HCT116 (cell line): ENCODE data around the gene PGAP3. TPM values are rescaled to one million over a fixed set of nuclear protein-coding genes. Genes with fewer than 3 reads are reported as not detected.

Experiments
- ATAC-seq: fragments of 200-7000 bp; cut with Tn5 transposase; 2 replicates; pipeline ENCODE4 v1.9.1; 2020; ENCODE audit warnings: mild to moderate bottlenecking, moderate library complexity
- BruUV-seq: library from RNA; stranded (reverse); fragments of 400-500 nt; replicated peaks from 2 replicates; lab custom pipeline; 2021; lab: Mats Ljungman, UMichigan
- CTCF ChIA-PET: fragments of 300-600 bp; sonication (Branson Sonifier 250); formaldehyde crosslinking; loops from one replicate; lab custom pipeline; 2021; ENCODE audit warnings: antibody characterized with exemption; lab: Charles Lee
- POLR2A ChIA-PET: fragments of 300-600, 350-600 bp; sonication (Branson Sonifier 250); formaldehyde crosslinking; loops from one replicate; lab custom pipeline; 2021; ENCODE audit warnings: antibody characterized with exemption; lab: Charles Lee
- RAD21 ChIA-PET, 2 experiments: fragments of 300-600 bp; sonication (Branson Sonifier 250); formaldehyde crosslinking; loops; one replicate each; lab custom pipeline; 2023; ENCODE audit warnings: low total read pairs in 2 of 2; ENCODE audit not compliant: uncharacterized antibody in 2 of 2, unreplicated experiment in 2 of 2, low non-redundant PET in 1 of 2; lab: Charles Lee
- DNase-seq: peaks from one replicate; pipeline ENCODE4 v3.0.0-alpha.2; 2010; ENCODE audit warnings: low read depth, low spot score
- H2AFZ ChIP-seq: fragments of 200-600 bp; shearing (Covaris generic), sonication (generic); 2 replicates; pipeline ENCODE4 v1.6.1; 2017; ENCODE audit warnings: low read depth, mixed run types, mixed read lengths, antibody characterized with exemption, low read length; ENCODE audit not compliant: poor library complexity, severe bottlenecking
- H3K27ac ChIP-seq: 2 replicates; pipeline ENCODE4 v1.5.1; 2012; ENCODE audit warnings: low read depth, low read length
- H3K27me3 ChIP-seq: fragments of 200-600 bp; sonication (generic); 2 replicates; pipeline ENCODE4 v1.6.1; 2016; ENCODE audit warnings: mixed run types, low read length, mixed read lengths; ENCODE audit not compliant: insufficient read depth
- H3K36me3 ChIP-seq, 2 experiments: fragments of 200-500 bp in 1 of 2; fragments of 200-600 bp in 1 of 2; sonication (Bioruptor generic) in 1 of 2; sonication (generic) in 1 of 2; 2 replicates each; pipeline versions ENCODE4 v1.5.1 to v1.6.1; 2014 to 2016; ENCODE audit warnings: low read length in 2 of 2, inconsistent platforms in 1 of 2, mixed read lengths in 1 of 2, mixed run types in 1 of 2; ENCODE audit not compliant: insufficient read depth in 2 of 2, control insufficient read depth in 1 of 2
- H3K4me1 ChIP-seq, 2 experiments: fragments of 200-600 bp in 1 of 2; sonication (generic) in 1 of 2; 2 replicates each; pipeline versions ENCODE4 v1.5.1 to v1.6.1; 2012 to 2017; ENCODE audit warnings: low read length in 2 of 2, inconsistent platforms in 1 of 2, mild to moderate bottlenecking in 1 of 2, mixed read lengths in 1 of 2, mixed run types in 1 of 2, moderate library complexity in 1 of 2; ENCODE audit not compliant: insufficient read depth in 2 of 2, control insufficient read depth in 1 of 2
- H3K4me2 ChIP-seq: fragments of 200-600 bp; sonication (generic); 2 replicates; pipeline ENCODE4 v1.6.1; 2017; ENCODE audit warnings: mixed run types, low read length, mixed read lengths
- H3K4me3 ChIP-seq, 2 experiments: fragments of 200-600 bp in 1 of 2; sonication (generic) in 1 of 2; replicated peaks in 1 of 2; 2 replicates each; pipeline ENCODE4 v1.5.1; 2011 to 2016; ENCODE audit warnings: low read length in 2 of 2, control low read depth in 1 of 2, low read depth in 1 of 2, mild to moderate bottlenecking in 1 of 2, mixed read lengths in 1 of 2, mixed run types in 1 of 2
- H3K79me2 ChIP-seq: fragments of 200-600 bp; sonication (generic); 2 replicates; pipeline ENCODE4 v1.6.1; 2017; ENCODE audit warnings: mild to moderate bottlenecking, mixed run types, low read length, moderate library complexity, mixed read lengths; ENCODE audit not compliant: insufficient read depth
- H3K9ac ChIP-seq: fragments of 200-600 bp; sonication (generic); 2 replicates; pipeline ENCODE4 v1.6.1; 2016; ENCODE audit warnings: low read length, mixed read lengths
- H3K9me2 ChIP-seq: fragments of 200-600 bp; sonication (generic), shearing (Covaris generic); 2 replicates; pipeline ENCODE4 v1.6.1; 2017; ENCODE audit warnings: mixed run types, mild to moderate bottlenecking, moderate library complexity; ENCODE audit not compliant: insufficient read depth
- H3K9me3 ChIP-seq, 2 experiments: fragments of 200-500 bp in 1 of 2; fragments of 200-600 bp in 1 of 2; sonication (Bioruptor generic) in 1 of 2; sonication (generic) in 1 of 2; 2 replicates each; pipeline ENCODE4 v1.6.1; 2014 to 2017; ENCODE audit warnings: low read length in 2 of 2, mixed read lengths in 2 of 2, inconsistent platforms in 1 of 2, low read depth in 1 of 2, mild to moderate bottlenecking in 1 of 2, mixed run types in 1 of 2, moderate library complexity in 1 of 2; ENCODE audit not compliant: control insufficient read depth in 1 of 2, insufficient read depth in 1 of 2
- H4K20me1 ChIP-seq: fragments of 200-600 bp; sonication (generic), shearing (Covaris generic); 2 replicates; pipeline ENCODE4 v1.6.1; 2017; ENCODE audit warnings: mixed run types, mild to moderate bottlenecking, moderate library complexity; ENCODE audit not compliant: insufficient read depth
- EGR1 ChIP-seq: IDR thresholded peaks from 2 replicates; pipeline ENCODE4 v1.6.1; 2012; ENCODE audit warnings: low read depth
- ELF1 ChIP-seq: IDR thresholded peaks from 2 replicates; pipeline ENCODE4 v1.6.1; 2012; ENCODE audit warnings: low read depth, borderline replicate concordance
- EZH2phosphoT487 ChIP-seq: fragments of 200-600 bp; IDR thresholded peaks from 2 replicates; pipeline ENCODE4 v1.6.1; 2018; ENCODE audit warnings: antibody characterized with exemption, borderline replicate concordance
- JUND ChIP-seq: IDR thresholded peaks from 2 replicates; pipeline ENCODE4 v1.6.1; 2012
- POLR2A ChIP-seq: IDR thresholded peaks from 2 replicates; pipeline ENCODE4 v1.7.0; 2011; ENCODE audit warnings: borderline replicate concordance; ENCODE audit not compliant: insufficient read depth, insufficient read length; ENCODE audit errors: extremely low read depth
- POLR2AphosphoS5 ChIP-seq: IDR thresholded peaks from 2 replicates; pipeline ENCODE4 v1.6.1; 2011; ENCODE audit warnings: mild to moderate bottlenecking, low read depth, low read length, moderate library complexity
- SIN3A ChIP-seq: IDR thresholded peaks from 2 replicates; pipeline ENCODE4 v1.6.1; 2012; ENCODE audit warnings: low read depth
- intact Hi-C: fragments of 100-400 bp; cut with micrococcal nuclease; formaldehyde crosslinking; loops from 2 replicates; pipeline ENCODE4 v1.10.0; 2022
- total RNA-seq: library from RNA; stranded (reverse); gene quantifications from one replicate; pipeline ENCODE4 v1.2.1, GENCODE V29; 2021; ENCODE audit not compliant: unreplicated experiment
- TF ChIP-seq, protein P1 (sequence below), 3 experiments: fragments of 200-600 bp in 1 of 3; sonication (generic) in 1 of 3; IDR thresholded peaks in 2 of 3; conservative IDR thresholded peaks in 1 of 3; 2 replicates each; pipeline ENCODE4 v1.5.1; 2012 to 2017; ENCODE audit warnings: low read depth in 2 of 3, low read length in 2 of 3, antibody characterized with exemption in 1 of 3, borderline replicate concordance in 1 of 3, control low read depth in 1 of 3, mild to moderate bottlenecking in 1 of 3, mixed read lengths in 1 of 3, mixed run types in 1 of 3, moderate library complexity in 1 of 3; ENCODE audit not compliant: insufficient read depth in 1 of 3

Gene PGAP3
- total RNA-seq, 1 experiment from 2014 or later = 15.2 TPM

DNA sequence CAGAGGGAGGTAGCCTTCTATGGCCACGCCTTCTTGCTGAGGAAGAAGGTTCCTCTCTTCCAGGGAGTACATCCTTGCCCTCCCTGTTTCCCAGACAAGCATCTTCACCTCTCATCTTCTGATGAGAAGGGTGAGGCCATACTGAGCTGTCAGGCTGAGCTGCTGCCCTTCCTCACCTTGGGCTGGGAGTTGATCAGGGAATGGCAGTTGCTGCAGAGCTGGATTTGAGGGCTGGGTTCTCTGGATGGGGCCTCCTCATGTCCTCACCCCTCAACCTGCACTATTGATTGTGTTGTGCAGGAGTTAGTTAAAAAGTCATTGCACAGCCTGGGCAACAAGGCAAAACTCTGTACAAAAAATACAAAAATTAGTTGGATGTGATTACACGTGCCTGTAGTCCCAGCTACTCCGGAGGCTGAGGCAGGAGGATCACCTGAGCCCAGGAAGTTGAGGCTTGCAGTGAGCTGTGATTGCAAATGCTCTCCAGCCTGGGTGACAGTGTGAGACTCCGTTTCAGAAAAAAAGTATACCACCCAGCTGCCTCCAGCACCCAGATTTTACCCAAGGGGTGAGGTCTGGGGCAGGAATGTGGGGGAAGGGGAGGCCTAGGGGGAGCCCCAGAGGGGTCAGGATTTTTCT lies 14.0 kb upstream of the PGAP3 start:
- no peaks in the 10 kb centered on the region for H4K20me1 ChIP-seq
- TF ChIP-seq, protein P1, sequence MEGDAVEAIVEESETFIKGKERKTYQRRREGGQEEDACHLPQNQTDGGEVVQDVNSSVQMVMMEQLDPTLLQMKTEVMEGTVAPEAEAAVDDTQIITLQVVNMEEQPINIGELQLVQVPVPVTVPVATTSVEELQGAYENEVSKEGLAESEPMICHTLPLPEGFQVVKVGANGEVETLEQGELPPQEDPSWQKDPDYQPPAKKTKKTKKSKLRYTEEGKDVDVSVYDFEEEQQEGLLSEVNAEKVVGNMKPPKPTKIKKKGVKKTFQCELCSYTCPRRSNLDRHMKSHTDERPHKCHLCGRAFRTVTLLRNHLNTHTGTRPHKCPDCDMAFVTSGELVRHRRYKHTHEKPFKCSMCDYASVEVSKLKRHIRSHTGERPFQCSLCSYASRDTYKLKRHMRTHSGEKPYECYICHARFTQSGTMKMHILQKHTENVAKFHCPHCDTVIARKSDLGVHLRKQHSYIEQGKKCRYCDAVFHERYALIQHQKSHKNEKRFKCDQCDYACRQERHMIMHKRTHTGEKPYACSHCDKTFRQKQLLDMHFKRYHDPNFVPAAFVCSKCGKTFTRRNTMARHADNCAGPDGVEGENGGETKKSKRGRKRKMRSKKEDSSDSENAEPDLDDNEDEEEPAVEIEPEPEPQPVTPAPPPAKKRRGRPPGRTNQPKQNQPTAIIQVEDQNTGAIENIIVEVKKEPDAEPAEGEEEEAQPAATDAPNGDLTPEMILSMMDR (IDR thresholded peaks at IDR 0.05 in 2 of 3, conservative IDR thresholded peaks at IDR 0.05 in 1 of 3; ENCODE audit: borderline replicate concordance in 1 of 3, insufficient read depth in 1 of 3, low read depth in 2 of 3, low read length in 2 of 3) = no peak
- TF ChIP-seq EGR1 (no peak), EZH2phosphoT487 (no peak), ELF1 (no peak), POLR2AphosphoS5 (no peak), JUND (no peak), POLR2A (no peak), SIN3A (no peak)
- TF ChIP-seq, all 23 proteins: peak for 0
- H2AFZ ChIP-seq = no peak overlapping the region
- ATAC-seq (no peak), DNase-seq (no peak)
- peaks cover 64% of the 10 kb centered on the region for H3K79me2 ChIP-seq
- H3K9me2 ChIP-seq = no peaks in the 10 kb centered on the region
- 0 out of 2 replicates have a peak overlapping the region, but pooled peaks have one; percentile 91 for H3K9ac ChIP-seq
- H3K9me3 ChIP-seq = no peaks in the 10 kb centered on the region
- no peaks in the 10 kb centered on the region for H3K36me3 ChIP-seq
- H3K4me1 ChIP-seq = peaks cover 40 to 65% of the 10 kb centered on the region in 2 experiments
- no TSS peak for BruUV-seq
- H3K27me3 ChIP-seq = no peaks in the 10 kb centered on the region
- H3K4me3 ChIP-seq = no peak overlapping the region
- ChIA-PET POLR2A (no interaction called here), RAD21 (no interaction called here), CTCF (no interaction called here)
- H3K4me2 ChIP-seq = peak overlapping the region; percentile 79
- H3K27ac ChIP-seq = no peak overlapping the region
- intact Hi-C loops = no loop called here
